ENCODE data around the gene NOX4.

NOX4 gene

GRCh38 chr11:89521792-89522191 lies 30.6 kb upstream of the NOX4 start:
- no peak for TF ChIP-seq CTCF (IDR thresholded peaks at IDR 0.05; ENCODE audit: control extremely low read depth, extremely low read depth, low read depth, missing control alignments)
- ChIA-PET POLR2A (no interaction called here), CTCF (no interaction called here)
- DNase-seq (ENCODE audit: extremely low spot score): no peak

GRCh38 chr11:89521294-89521693 lies 30.1 kb upstream of the NOX4 start:
- ChIA-PET CTCF (no interaction called here), POLR2A (no interaction called here)
- no peak for DNase-seq (ENCODE audit: extremely low spot score)
- TF ChIP-seq CTCF (IDR thresholded peaks at IDR 0.05; ENCODE audit: control extremely low read depth, extremely low read depth, low read depth, missing control alignments): no peak

- CTCF ChIA-PET: no interaction called here
Measured at GRCh38 chr11:89516496-89516895, 25.3 kb upstream of the NOX4 start.

GRCh38 chr11:89508544-89508943 lies 17.4 kb upstream of the NOX4 start:
- ChIA-PET CTCF (no interaction called here), POLR2A (no interaction called here)
- DNase-seq (ENCODE audit: extremely low spot score): no peak
- TF ChIP-seq CTCF (IDR thresholded peaks at IDR 0.05; ENCODE audit: control extremely low read depth, extremely low read depth, low read depth, missing control alignments): no peak

More at GRCh38 chr11:89516496-89516895, 25.3 kb upstream of the NOX4 start:
- POLR2A ChIA-PET: no interaction called here
- DNase-seq (ENCODE audit: extremely low spot score): no peak
- TF ChIP-seq CTCF (IDR thresholded peaks at IDR 0.05; ENCODE audit: control extremely low read depth, extremely low read depth, low read depth, missing control alignments): no peak

- POLR2A ChIA-PET: no interaction called here
Measured at GRCh38 chr11:89504270-89504669, 13.1 kb upstream of the NOX4 start.

GRCh38 chr11:89503422-89503821 lies 12.2 kb upstream of the NOX4 start:
- POLR2A ChIA-PET: no interaction called here
- DNase-seq (ENCODE audit: extremely low spot score): no peak
- CTCF ChIA-PET: no interaction called here
- no peak for TF ChIP-seq CTCF (IDR thresholded peaks at IDR 0.05; ENCODE audit: control extremely low read depth, extremely low read depth, low read depth, missing control alignments)

More at GRCh38 chr11:89504270-89504669, 13.1 kb upstream of the NOX4 start:
- no peak for TF ChIP-seq CTCF (IDR thresholded peaks at IDR 0.05; ENCODE audit: control extremely low read depth, extremely low read depth, low read depth, missing control alignments)
- no peak for DNase-seq (ENCODE audit: extremely low spot score)
- CTCF ChIA-PET: no interaction called here

GRCh38 chr11:89502301-89502700 lies 11.1 kb upstream of the NOX4 start:
- ChIA-PET CTCF (no interaction called here), POLR2A (no interaction called here)
- no peak for DNase-seq (ENCODE audit: extremely low spot score)
- no peak for TF ChIP-seq CTCF (IDR thresholded peaks at IDR 0.05; ENCODE audit: control extremely low read depth, extremely low read depth, low read depth, missing control alignments)
